ENCODE measurements around the gene CERCAM. TPM values are rescaled to one million over a fixed set of nuclear protein-coding genes. Genes with fewer than 3 reads are reported as not detected.

The CERCAM gene
- total RNA-seq, 4 donors from 2014 or later, result 18.5 to 51.9 (median 24.1) TPM

- ATAC-seq (ENCODE audit: low FRiP score) (no peak), DNase-seq (ENCODE audit: low spot score) (no peak)
- no peak for TF ChIP-seq CTCF (IDR thresholded peaks at IDR 0.05)
Observed at GRCh38 chr9:128382261-128382660, 38.4 kb upstream of the CERCAM start.

GRCh38 chr9:128383007-128383753 is 37.5 kb upstream of the CERCAM start:
- no peak for TF ChIP-seq CTCF (IDR thresholded peaks at IDR 0.05)
- ATAC-seq (ENCODE audit: low FRiP score), result no peak
- DNase-seq (ENCODE audit: low spot score), result no peak

- DNase-seq (ENCODE audit: low spot score) (no peak), ATAC-seq (ENCODE audit: low FRiP score) (no peak)
- no peak for TF ChIP-seq CTCF (IDR thresholded peaks at IDR 0.05)
Observed at GRCh38 chr9:128383791-128384190, 36.9 kb upstream of the CERCAM start.

GRCh38 chr9:128384801-128385495 is 35.7 kb upstream of the CERCAM start:
- DNase-seq (ENCODE audit: low spot score), result no peak
- no peak for ATAC-seq (ENCODE audit: low FRiP score)
- TF ChIP-seq CTCF (IDR thresholded peaks at IDR 0.05), result no peak

- no peak for TF ChIP-seq CTCF (IDR thresholded peaks at IDR 0.05)
- no peak for DNase-seq (ENCODE audit: low spot score)
- ATAC-seq (ENCODE audit: low FRiP score), result no peak
Observed at GRCh38 chr9:128385496-128386460, 34.9 kb upstream of the CERCAM start.

- no peak for TF ChIP-seq CTCF (IDR thresholded peaks at IDR 0.05)
- ATAC-seq (ENCODE audit: low FRiP score) (no peak), DNase-seq (ENCODE audit: low spot score) (no peak)
Observed at GRCh38 chr9:128388150-128388549, 32.5 kb upstream of the CERCAM start.
